ENCODE results near the gene NFE2L3. TPM values are rescaled to one million over a fixed set of nuclear protein-coding genes. Genes with fewer than 3 reads are reported as not detected.

The NFE2L3 gene
- total and polyA plus RNA-seq, 9 of the 15 experiments (the other 6 are each of a cell fraction or from before 2014, with no cell fraction given): 2.9 to 16.9 (median 12.4) TPM

DNA sequence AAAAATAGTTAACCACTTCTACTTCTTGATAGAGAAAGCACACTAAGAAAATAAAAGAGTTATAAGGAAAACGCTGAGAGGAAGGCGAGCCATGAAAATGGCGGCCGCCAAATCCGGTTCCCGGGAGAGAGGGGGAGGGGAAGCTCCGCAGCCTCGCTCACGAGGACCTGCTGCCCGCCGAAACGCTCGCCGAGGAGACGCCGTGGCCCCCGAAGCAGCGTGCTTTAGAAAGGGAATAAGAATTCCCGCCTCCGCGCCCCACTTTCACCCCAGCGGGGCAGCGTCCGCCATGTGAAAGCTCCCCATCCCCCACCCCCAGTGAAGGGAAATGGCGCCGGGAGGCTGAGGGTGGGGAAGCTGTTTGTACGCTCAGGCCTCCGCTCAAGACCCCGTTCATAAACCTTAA lies 48.0 kb downstream of the NFE2L3 start:
- 0% methylated on average over 29 of the region's 29 CpGs for WGBS (ENCODE audit: insufficient coverage, low coverage, missing lambda C conversion rate)
- H3K36me3 ChIP-seq (ENCODE audit: control insufficient read depth, insufficient read depth, low read length): peaks cover 70% of the 10 kb centered on the region
- 0 out of 2 replicates have a peak, but pooled peaks have one; percentile 9 for TF ChIP-seq LEF1 (IDR thresholded peaks at IDR 0.05)
- no peak for TF ChIP-seq NCOR1 (IDR thresholded peaks at IDR 0.05)
- peak; percentile 12 to 74; a peak in 2 of 4 replicates for TF ChIP-seq TRIM24 (IDR thresholded peaks at IDR 0.05)
- TF ChIP-seq ELF1 (tag; IDR thresholded peaks at IDR 0.05): no peak
- TF ChIP-seq ZBTB9 (CRISPR knock-in tag; IDR thresholded peaks at IDR 0.05): peak; percentile 95
- TF ChIP-seq CAMTA2 (CRISPR knock-in tag; conservative IDR thresholded peaks at IDR 0.05): no peak
- TF ChIP-seq ZNF740 (CRISPR knock-in tag; IDR thresholded peaks at IDR 0.05): no peak
- TF ChIP-seq ZNF740 (tag; IDR thresholded peaks at IDR 0.05): no peak
- TF ChIP-seq ZNF445 (CRISPR knock-in tag; IDR thresholded peaks at IDR 0.05; ENCODE audit: low read depth): 0 out of 2 replicates have a peak, but pooled peaks have one; percentile 80
- TF ChIP-seq ZFPM2 (CRISPR knock-in tag; IDR thresholded peaks at IDR 0.05): 0 out of 2 replicates have a peak, but pooled peaks have one; percentile 88
- TF ChIP-seq, protein P1, sequence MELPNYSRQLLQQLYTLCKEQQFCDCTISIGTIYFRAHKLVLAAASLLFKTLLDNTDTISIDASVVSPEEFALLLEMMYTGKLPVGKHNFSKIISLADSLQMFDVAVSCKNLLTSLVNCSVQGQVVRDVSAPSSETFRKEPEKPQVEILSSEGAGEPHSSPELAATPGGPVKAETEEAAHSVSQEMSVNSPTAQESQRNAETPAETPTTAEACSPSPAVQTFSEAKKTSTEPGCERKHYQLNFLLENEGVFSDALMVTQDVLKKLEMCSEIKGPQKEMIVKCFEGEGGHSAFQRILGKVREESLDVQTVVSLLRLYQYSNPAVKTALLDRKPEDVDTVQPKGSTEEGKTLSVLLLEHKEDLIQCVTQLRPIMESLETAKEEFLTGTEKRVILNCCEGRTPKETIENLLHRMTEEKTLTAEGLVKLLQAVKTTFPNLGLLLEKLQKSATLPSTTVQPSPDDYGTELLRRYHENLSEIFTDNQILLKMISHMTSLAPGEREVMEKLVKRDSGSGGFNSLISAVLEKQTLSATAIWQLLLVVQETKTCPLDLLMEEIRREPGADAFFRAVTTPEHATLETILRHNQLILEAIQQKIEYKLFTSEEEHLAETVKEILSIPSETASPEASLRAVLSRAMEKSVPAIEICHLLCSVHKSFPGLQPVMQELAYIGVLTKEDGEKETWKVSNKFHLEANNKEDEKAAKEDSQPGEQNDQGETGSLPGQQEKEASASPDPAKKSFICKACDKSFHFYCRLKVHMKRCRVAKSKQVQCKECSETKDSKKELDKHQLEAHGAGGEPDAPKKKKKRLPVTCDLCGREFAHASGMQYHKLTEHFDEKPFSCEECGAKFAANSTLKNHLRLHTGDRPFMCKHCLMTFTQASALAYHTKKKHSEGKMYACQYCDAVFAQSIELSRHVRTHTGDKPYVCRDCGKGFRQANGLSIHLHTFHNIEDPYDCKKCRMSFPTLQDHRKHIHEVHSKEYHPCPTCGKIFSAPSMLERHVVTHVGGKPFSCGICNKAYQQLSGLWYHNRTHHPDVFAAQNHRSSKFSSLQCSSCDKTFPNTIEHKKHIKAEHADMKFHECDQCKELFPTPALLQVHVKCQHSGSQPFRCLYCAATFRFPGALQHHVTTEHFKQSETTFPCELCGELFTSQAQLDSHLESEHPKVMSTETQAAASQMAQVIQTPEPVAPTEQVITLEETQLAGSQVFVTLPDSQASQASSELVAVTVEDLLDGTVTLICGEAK (IDR thresholded peaks at IDR 0.05): no peak
- TF ChIP-seq, protein P1 (CRISPR knock-in tag; IDR thresholded peaks at IDR 0.05): peak; percentile 25; the same call in 1 of the 2 replicates

More for the DNA sequence above, 48.0 kb downstream of the NFE2L3 start:
- Histone ChIP-seq H2AFZ (ENCODE audit: low read depth, low read length) (no peak overlapping the region), H3K4me1 (replicated peaks in 1 of 2; ENCODE audit: control insufficient read depth in 2 of 2, insufficient read depth in 2 of 2, low read length in 2 of 2) (peaks cover 0 to 24% of the 10 kb centered on the region in 2 experiments; a peak in 2 of 5 replicates), H3K27me3 (ENCODE audit: control insufficient read depth in 2 of 2, insufficient read depth in 2 of 2, low read length in 2 of 2) (no peaks in the 10 kb centered on the region), H3K79me2 (ENCODE audit: control insufficient read depth, insufficient read depth, low read length) (peaks cover 93% of the 10 kb centered on the region), H3K9me3 (replicated peaks; ENCODE audit: control insufficient read depth, insufficient read depth, low read depth, low read length) (no peaks in the 10 kb centered on the region), H3K27ac (ENCODE audit: extremely low read depth, low read depth, low read length) (peak overlapping the region; percentile 97), H3K4me2 (ENCODE audit: insufficient read depth, low read length) (peak overlapping the region; percentile 89), H3K9me1 (ENCODE audit: control insufficient read depth, insufficient read depth, low read length) (no peaks in the 10 kb centered on the region), H3K4me3 (peak overlapping the region; percentile 76), H4K20me1 (replicated peaks; ENCODE audit: control insufficient read depth, insufficient read depth, low read length) (peaks cover 54% of the 10 kb centered on the region), H3K9ac (ENCODE audit: insufficient read depth in 1 of 2, low read depth in 2 of 2, low read length in 2 of 2) (peak overlapping the region; percentile 99)
- FAIRE-seq: no peak
- BruUV-seq (replicated peaks): no TSS peak
- POLR2A ChIA-PET: interaction anchor here (0.5 to 5.1 kb wide), 37 partner anchors 9 to 336 kb away, joined by 3 to 80 read pairs (median 4); partner anchors contain the start of genes NFE2L3 and SNX10
- CTCF ChIA-PET (ENCODE audit: low intra/inter-chr PET ratio): interaction anchor here (0.6 to 1.2 kb wide), 3 partner anchors 48 to 162 kb away, joined by 3 to 4 read pairs (median 3); partner anchors contain the start of gene NFE2L3
- peak; percentile 47 to 77 (median 51) for DNase-seq (ENCODE audit: extremely low read depth in 1 of 4, low spot score in 3 of 4)
- in situ Hi-C loops (cut with MboI) (no loop called here), intact Hi-C loops (cut with micrococcal nuclease) (loop anchor here (2.0 to 10.0 kb wide), 4 partner anchors 85 to 305 kb away; no protein-coding TSS in a partner anchor)
- ATAC-seq: peak; percentile 45
